Astrocyte (in vitro differentiated cells and primary cell): Measurements from ENCODE around the gene PEMT.

Experiments
- EZH2 ChIP-seq: IDR thresholded peaks from 2 replicates; pipeline ENCODE4 v1.6.1; 2012; ENCODE audit warnings: mild to moderate bottlenecking, low read length, inconsistent platforms; ENCODE audit not compliant: insufficient read depth
- TF ChIP-seq, protein P1 (sequence below): IDR thresholded peaks from 2 replicates; pipeline ENCODE4 v1.5.1; 2011; ENCODE audit warnings: low read depth, mild to moderate bottlenecking, inconsistent platforms, low read length, moderate library complexity; ENCODE audit not compliant: insufficient read depth

- TF ChIP-seq, protein P1, sequence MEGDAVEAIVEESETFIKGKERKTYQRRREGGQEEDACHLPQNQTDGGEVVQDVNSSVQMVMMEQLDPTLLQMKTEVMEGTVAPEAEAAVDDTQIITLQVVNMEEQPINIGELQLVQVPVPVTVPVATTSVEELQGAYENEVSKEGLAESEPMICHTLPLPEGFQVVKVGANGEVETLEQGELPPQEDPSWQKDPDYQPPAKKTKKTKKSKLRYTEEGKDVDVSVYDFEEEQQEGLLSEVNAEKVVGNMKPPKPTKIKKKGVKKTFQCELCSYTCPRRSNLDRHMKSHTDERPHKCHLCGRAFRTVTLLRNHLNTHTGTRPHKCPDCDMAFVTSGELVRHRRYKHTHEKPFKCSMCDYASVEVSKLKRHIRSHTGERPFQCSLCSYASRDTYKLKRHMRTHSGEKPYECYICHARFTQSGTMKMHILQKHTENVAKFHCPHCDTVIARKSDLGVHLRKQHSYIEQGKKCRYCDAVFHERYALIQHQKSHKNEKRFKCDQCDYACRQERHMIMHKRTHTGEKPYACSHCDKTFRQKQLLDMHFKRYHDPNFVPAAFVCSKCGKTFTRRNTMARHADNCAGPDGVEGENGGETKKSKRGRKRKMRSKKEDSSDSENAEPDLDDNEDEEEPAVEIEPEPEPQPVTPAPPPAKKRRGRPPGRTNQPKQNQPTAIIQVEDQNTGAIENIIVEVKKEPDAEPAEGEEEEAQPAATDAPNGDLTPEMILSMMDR, result no peak
- no peak for TF ChIP-seq EZH2
Observed at GRCh38 chr17:17518951-17519350, 72.6 kb downstream of the PEMT start.
